Parathyroid adenoma (tissue), 2 donors: ENCODE measurements around the gene SNAI3.

Source experiments
- H2AFZ ChIP-seq: fragments of 300-600 bp; sonication (generic); one replicate; pipeline ENCODE4 v1.7.0; 2017; ENCODE audit warnings: antibody characterized with exemption, mild to moderate bottlenecking
- H3K27ac ChIP-seq: fragments of 300-600 bp; sonication (generic); one replicate; pipeline ENCODE4 v1.7.0; 2017
- H3K27me3 ChIP-seq: fragments of 300-600 bp; sonication (generic); one replicate; pipeline ENCODE4 v1.7.0; 2017; ENCODE audit warnings: low read length; ENCODE audit not compliant: control insufficient read depth, insufficient read depth
- H3K36me3 ChIP-seq: fragments of 300-600 bp; sonication (generic); one replicate; pipeline ENCODE4 v1.7.0; 2017; ENCODE audit warnings: low read length; ENCODE audit not compliant: control insufficient read depth, insufficient read depth
- H3K4me1 ChIP-seq: fragments of 300-600 bp; sonication (generic); one replicate; pipeline ENCODE4 v1.7.0; 2017; ENCODE audit warnings: control low read depth
- H3K4me2 ChIP-seq: fragments of 300-600 bp; sonication (generic); one replicate; pipeline ENCODE4 v1.7.0; 2017; ENCODE audit warnings: low read length
- H3K4me3 ChIP-seq: fragments of 300-600 bp; sonication (generic); one replicate; pipeline ENCODE4 v1.7.0; 2017; ENCODE audit warnings: low read depth, low read length
- H3K79me2 ChIP-seq: fragments of 300-600 bp; sonication (generic); one replicate; pipeline ENCODE4 v1.7.0; 2017; ENCODE audit warnings: control low read depth
- H3K9ac ChIP-seq: fragments of 300-600 bp; sonication (generic); one replicate; pipeline ENCODE4 v1.7.0; 2017; ENCODE audit warnings: mild to moderate bottlenecking
- H3K9me3 ChIP-seq: fragments of 300-600 bp; sonication (generic); one replicate; pipeline ENCODE4 v1.7.0; 2017; ENCODE audit warnings: low read length; ENCODE audit not compliant: control insufficient read depth
- CTCF ChIP-seq: fragments of 300-600 bp; sonication (generic); IDR thresholded peaks from one replicate; pipeline ENCODE4 v1.7.0; 2017; ENCODE audit warnings: antibody characterized with exemption, mild to moderate bottlenecking
- donor health status: primary hyperparathyroidism.

Gene SNAI3

DNA sequence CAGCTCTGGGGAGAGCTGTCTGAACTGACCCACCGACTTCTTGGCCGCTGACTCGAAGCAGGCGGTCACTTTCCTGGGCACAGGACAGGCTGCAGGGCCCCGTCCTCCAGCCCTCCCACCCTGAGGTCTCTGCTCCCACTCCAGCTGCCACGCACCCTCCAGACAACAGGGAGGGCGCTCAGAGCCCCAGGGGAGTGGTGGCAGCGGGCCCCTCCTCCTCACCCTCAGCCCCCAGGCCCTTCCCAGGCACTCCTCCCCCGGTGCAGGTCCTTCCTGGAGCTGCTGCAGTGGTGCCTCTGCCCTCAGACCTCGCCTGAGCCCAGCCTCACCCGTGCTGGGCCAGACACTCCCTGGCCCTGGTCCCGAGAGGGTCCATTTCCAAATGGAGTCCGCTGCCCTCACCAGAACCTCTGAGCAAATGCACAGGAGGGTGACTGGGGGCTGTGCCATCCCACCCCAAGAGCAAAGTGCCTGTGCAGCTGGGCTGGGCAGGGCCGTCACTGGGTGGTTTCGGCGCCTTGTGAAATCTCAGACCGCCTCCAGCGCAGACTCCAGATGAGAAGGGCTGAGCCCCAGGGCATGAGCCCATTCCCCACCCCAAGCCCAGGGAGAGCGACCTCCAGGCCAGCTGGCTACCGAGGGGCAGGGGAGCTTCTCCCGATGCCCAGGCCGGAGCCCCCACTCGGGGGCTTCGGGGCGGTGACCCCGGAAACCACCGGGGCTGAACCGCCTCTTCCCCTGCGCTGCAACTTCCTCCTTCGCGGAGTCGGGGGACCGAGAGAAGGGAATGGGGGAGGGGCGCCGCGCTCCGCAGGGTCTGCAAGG is 36.2 kb downstream of the SNAI3 start:
- H3K9me3 ChIP-seq: no peaks in the 10 kb centered on the region
- peaks cover 6% of the 10 kb centered on the region for H3K4me1 ChIP-seq
- H3K4me2 ChIP-seq: peak overlapping the region; percentile 34
- H3K36me3 ChIP-seq: no peaks in the 10 kb centered on the region
- H3K4me3 ChIP-seq: peak overlapping the region; percentile 51
- no peak overlapping the region for H3K27ac ChIP-seq
- no peaks in the 10 kb centered on the region for H3K27me3 ChIP-seq
- TF ChIP-seq CTCF: no peak
- no peaks in the 10 kb centered on the region for H3K79me2 ChIP-seq
- no peak overlapping the region for H3K9ac ChIP-seq
- H2AFZ ChIP-seq: no peak overlapping the region

DNA sequence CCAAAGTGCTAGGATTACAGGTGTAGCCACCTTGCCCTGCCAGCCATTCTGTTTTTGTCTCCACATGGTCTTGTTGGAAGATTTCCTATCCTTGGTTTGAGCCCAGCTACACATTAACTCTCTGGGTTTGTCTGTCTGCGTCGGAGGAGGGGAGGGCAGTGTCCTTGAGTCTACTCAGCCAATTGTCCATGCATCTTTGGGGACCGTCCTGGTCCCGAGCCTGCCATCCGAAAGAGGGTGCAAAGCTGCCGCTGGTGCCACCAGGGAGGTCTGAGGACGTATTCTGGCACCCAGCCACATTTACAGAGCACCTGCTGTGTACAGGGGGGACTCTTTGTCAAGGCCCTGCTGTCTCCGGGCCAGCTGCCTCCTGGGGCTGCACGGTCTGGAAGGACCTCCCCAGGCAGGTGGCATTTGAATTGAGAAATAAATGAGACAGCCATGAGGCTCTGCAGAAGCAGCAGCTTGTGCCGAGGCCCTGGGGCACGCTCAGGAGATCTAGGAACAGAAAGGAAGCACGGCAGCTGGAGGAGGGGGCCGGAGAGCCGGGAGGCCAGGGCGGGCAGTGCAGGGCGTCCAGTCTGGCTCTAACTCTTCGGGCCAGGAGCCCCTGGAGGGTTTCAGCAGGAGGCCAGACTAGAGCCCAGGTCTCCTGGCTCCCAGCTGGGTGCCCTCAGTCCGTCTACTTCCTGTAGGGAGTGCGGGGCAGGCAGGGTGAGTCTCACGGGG is 36.9 kb downstream of the SNAI3 start:
- no peak overlapping the region for H3K4me3 ChIP-seq
- peaks cover 6% of the 10 kb centered on the region for H3K4me1 ChIP-seq
- H3K27ac ChIP-seq: no peak overlapping the region
- H2AFZ ChIP-seq: no peak overlapping the region
- H3K79me2 ChIP-seq: no peaks in the 10 kb centered on the region
- H3K9ac ChIP-seq: no peak overlapping the region
- TF ChIP-seq CTCF: no peak
- no peak overlapping the region for H3K4me2 ChIP-seq
- no peaks in the 10 kb centered on the region for H3K36me3 ChIP-seq
- no peaks in the 10 kb centered on the region for H3K9me3 ChIP-seq
- H3K27me3 ChIP-seq: no peaks in the 10 kb centered on the region

DNA sequence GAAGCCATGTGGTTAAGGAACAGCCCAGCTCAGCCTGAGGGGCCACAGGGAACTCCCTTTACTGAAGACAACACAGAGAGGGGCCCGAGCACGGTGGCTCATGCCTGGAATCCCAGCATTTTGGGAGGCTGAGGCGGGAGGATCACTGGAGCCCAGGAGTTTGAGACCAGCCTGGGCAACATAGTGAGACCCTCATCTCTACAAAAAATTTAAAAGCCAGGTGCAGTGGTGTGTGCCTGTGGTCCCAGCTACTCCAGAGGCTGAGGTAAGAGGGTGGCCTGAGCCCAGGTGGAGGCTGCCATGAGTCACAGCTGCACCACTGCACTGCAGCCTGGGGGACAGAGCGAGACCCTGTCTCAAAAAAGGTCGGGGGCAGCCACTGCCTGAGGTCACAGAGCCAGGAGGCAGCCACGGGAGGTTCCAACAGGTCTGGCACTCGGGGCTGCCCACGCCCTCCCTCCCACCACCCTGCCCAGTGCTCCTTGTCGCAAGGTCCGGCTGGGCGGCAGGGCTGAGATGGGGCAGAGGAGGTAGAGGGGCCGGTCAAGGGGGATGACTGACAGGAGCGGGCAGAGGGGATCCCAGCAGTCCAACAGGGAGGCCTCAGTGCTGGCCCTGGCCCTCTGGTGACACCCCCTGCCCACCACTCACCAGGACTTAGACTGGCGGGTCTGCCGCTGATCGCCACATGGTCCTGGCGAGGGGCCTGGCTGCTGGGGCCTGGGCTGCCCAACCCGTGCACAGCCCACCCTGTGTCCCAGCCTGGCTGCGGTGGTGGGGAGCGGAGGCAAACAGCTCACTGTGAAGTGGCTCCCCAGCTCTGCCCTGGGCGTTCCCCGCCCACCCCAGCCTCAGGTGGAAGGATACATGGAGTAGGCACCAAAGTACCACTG is 38.9 kb downstream of the SNAI3 start:
- Histone ChIP-seq H3K4me3 (no peak overlapping the region), H2AFZ (no peak overlapping the region), H3K9ac (no peak overlapping the region), H3K79me2 (no peaks in the 10 kb centered on the region), H3K4me2 (no peak overlapping the region), H3K27ac (no peak overlapping the region), H3K9me3 (no peaks in the 10 kb centered on the region), H3K4me1 (peaks cover 6% of the 10 kb centered on the region), H3K27me3 (no peaks in the 10 kb centered on the region), H3K36me3 (no peaks in the 10 kb centered on the region)
- no peak for TF ChIP-seq CTCF

DNA sequence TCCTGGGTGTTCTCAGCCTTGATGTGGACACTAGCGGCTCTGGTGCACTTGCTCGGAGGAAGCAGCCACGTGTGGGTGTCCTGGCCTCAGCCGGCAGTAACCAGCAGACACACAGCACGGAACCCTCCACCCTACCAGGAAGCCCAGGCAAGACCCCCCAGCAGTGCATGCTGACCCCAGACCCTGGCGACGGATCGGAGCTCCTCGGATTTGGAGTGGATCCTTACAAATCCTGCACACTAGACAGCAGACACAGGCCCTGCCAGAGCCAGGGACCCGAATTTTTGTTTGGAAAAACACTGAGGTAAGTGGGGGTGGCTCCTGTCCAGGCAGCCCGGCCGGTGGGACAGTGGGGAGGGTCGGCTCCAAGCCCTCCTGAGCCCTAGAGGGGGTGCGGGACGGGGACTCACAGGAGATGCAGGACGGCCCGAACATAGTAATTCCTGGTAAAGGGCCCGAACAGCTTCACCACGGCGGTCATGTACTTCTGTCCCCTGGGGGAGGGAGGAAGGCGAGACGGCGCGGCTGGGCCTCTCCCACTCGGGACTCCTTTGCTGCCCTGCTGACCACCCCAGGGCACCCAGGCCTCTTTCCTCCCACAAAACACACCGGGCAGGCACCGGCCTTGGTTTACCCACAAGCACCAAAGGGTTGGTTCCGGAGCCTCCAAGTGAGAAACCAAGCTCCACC is 39.8 kb downstream of the SNAI3 start:
- no peak for TF ChIP-seq CTCF
- Histone ChIP-seq H3K27ac (no peak overlapping the region), H3K79me2 (no peaks in the 10 kb centered on the region), H3K9me3 (no peaks in the 10 kb centered on the region), H3K27me3 (no peaks in the 10 kb centered on the region), H3K36me3 (no peaks in the 10 kb centered on the region), H2AFZ (no peak overlapping the region), H3K4me2 (no peak overlapping the region), H3K4me1 (peaks cover 4% of the 10 kb centered on the region), H3K9ac (no peak overlapping the region), H3K4me3 (no peak overlapping the region)
